Esophagus squamous epithelium (tissue), 5 donors: ENCODE data around the gene ZNF341. TPM values are rescaled to one million over a fixed set of nuclear protein-coding genes. Genes with fewer than 3 reads are reported as not detected.

Source experiments
- DNase-seq: peaks from one replicate; lab custom pipeline; 2025; lab: John Stamatoyannopoulos, UW
- H3K27ac ChIP-seq, 4 donors: fragments of 200-600 bp; sonication (generic); one replicate each; pipeline ENCODE4 v1.5.1; 2016 to 2019; ENCODE audit warnings: mild to moderate bottlenecking in 1 of 4
- H3K27me3 ChIP-seq, 4 donors: fragments of 200-600 bp; sonication (generic); 1 replicate in 3 of 4; 2 replicates in 1 of 4; pipeline versions ENCODE4 v1.5.1 to v1.6.0; 2017 to 2021; ENCODE audit warnings: antibody characterized with exemption in 1 of 4
- H3K36me3 ChIP-seq, 3 donors: fragments of 200-600 bp; sonication (generic); one replicate each; pipeline ENCODE4 v1.5.1; 2016 to 2019
- H3K4me1 ChIP-seq, 3 donors: fragments of 200-600 bp; sonication (generic); one replicate each; pipeline ENCODE4 v1.5.1; 2017 to 2019
- H3K4me3 ChIP-seq, 4 donors: fragments of 200-600 bp; sonication (generic); 1 replicate in 3 of 4; 2 replicates in 1 of 4; pipeline ENCODE4 v1.5.1; 2016 to 2019; ENCODE audit warnings: mild to moderate bottlenecking in 2 of 4, moderate library complexity in 1 of 4
- H3K9me3 ChIP-seq, 3 donors: fragments of 200-600 bp; sonication (generic); one replicate each; pipeline ENCODE4 v1.5.1; 2016 to 2019
- POLR2A ChIP-seq, 4 donors: fragments of 450-650 bp; IDR thresholded peaks; one replicate each; pipeline ENCODE4 v1.6.1; 2017; ENCODE audit warnings: antibody characterized with exemption in 4 of 4, mild to moderate bottlenecking in 4 of 4, moderate library complexity in 3 of 4
- WGBS, 2 donors: methylation state at CpG; one replicate each; pipeline ENCODE4 v1.1.5; 2018; 5-methylcytosine and 5-hydroxymethylcytosine counted together
- intact Hi-C: fragments of 100-400 bp; cut with DNase I; formaldehyde crosslinking; loops from one replicate; pipeline ENCODE4 v1.15.0; 2022
- total RNA-seq, 4 donors: library from RNA; depleted of rRNA; stranded (reverse); fragments of >200 nt; gene quantifications; one replicate each; pipeline ENCODE4 v1.1.0, GENCODE V29; 2016
- TF ChIP-seq, protein P1 (sequence below), 6 experiments: fragments of 450-650 bp in 4 of 6; fragments of 200-600 bp in 2 of 6; sonication (generic) in 2 of 6; IDR thresholded peaks; one replicate each; pipeline ENCODE4 v1.5.1; 2016 to 2019; ENCODE audit warnings: antibody characterized with exemption in 6 of 6, mild to moderate bottlenecking in 4 of 6, moderate library complexity in 4 of 6
- donor health status: DM: yes; HTN: yes; CAD: no.

ZNF341 gene
- total RNA-seq, 4 donors from 2014 or later: 1.7 to 4.0 (median 3.2) TPM

DNA sequence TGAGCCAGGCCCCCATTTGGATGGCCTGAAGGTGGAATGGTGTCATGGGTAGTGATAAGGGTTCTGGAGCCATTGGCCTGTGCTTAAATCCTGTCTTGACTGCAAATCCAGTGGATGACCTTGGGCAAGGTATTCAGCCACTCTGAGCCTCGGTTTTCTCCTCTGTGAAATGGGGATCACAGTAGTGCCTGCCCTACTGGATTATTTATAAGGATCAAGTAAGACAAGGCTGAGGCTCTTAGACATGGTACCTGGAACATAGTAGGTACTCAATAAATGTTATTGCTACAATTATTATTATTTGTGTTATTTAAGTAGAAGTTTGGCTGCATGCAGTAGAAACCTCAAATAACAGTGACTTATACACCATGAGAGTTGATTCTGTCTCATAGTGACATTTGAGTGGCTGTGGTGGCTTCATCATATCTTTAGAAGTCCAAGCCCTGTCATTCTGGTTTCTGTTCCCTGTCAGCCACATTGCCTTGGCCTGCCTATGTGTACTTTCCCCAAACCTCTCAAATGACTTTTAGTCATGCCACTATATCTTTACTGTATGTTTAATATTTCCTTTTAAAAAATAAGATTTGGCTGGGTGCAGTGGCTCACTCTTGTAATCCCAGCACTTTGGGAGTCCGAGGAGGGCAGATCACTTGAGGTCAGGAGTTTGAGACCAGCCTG lies 41.8 kb downstream of the ZNF341 start:
- H3K9me3 ChIP-seq: no peaks in the 10 kb centered on the region
- intact Hi-C loops: no loop called here
- no peak for TF ChIP-seq POLR2A (IDR thresholded peaks at IDR 0.05)
- TF ChIP-seq, protein P1, sequence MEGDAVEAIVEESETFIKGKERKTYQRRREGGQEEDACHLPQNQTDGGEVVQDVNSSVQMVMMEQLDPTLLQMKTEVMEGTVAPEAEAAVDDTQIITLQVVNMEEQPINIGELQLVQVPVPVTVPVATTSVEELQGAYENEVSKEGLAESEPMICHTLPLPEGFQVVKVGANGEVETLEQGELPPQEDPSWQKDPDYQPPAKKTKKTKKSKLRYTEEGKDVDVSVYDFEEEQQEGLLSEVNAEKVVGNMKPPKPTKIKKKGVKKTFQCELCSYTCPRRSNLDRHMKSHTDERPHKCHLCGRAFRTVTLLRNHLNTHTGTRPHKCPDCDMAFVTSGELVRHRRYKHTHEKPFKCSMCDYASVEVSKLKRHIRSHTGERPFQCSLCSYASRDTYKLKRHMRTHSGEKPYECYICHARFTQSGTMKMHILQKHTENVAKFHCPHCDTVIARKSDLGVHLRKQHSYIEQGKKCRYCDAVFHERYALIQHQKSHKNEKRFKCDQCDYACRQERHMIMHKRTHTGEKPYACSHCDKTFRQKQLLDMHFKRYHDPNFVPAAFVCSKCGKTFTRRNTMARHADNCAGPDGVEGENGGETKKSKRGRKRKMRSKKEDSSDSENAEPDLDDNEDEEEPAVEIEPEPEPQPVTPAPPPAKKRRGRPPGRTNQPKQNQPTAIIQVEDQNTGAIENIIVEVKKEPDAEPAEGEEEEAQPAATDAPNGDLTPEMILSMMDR (IDR thresholded peaks at IDR 0.05): no peak
- H3K27me3 ChIP-seq: no peaks in the 10 kb centered on the region
- peaks cover 0 to 1% (median 0%) of the 10 kb centered on the region in 3 donors for H3K4me1 ChIP-seq
- no peak for DNase-seq
- no peak overlapping the region for H3K27ac ChIP-seq
- 90% methylated on average over 2 of the region's 2 CpGs; no CpG with 5 or more reads in 1 of the 2 donors for WGBS, 2 donors
- peaks cover 0 to 50% (median 0%) of the 10 kb centered on the region in 3 donors for H3K36me3 ChIP-seq
- H3K4me3 ChIP-seq: no peak overlapping the region

DNA sequence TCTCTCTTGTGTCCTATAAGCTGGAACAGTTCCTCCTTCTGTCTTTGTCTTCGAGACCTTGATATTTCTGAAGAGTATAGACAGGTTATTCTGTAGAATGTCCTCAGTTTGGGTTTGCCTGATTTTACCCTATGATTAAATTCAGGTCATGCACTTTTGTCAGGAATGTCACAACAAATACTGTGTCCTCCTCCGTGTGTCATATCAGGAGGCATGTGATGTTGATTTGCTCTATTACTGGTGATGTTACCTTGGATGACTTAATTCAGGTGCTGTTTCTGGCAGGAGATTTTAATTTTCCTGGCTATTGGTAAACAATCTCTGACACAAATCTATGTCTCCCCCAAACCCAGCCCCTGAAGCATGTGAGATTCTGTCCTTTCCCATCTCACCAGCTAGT lies 46.0 kb downstream of the ZNF341 start:
- intact Hi-C loops: no loop called here
- Histone ChIP-seq H3K27ac (no peak overlapping the region), H3K36me3 (peaks cover 0 to 33% (median 0%) of the 10 kb centered on the region in 3 donors), H3K4me1 (peaks cover 0 to 7% (median 0%) of the 10 kb centered on the region in 3 donors), H3K27me3 (no peaks in the 10 kb centered on the region), H3K4me3 (no peak overlapping the region), H3K9me3 (no peaks in the 10 kb centered on the region)
- no peak for DNase-seq
- TF ChIP-seq, protein P1 (IDR thresholded peaks at IDR 0.05): no peak
- no peak for TF ChIP-seq POLR2A (IDR thresholded peaks at IDR 0.05)
- WGBS, 2 donors: 81 to 87% methylated on average over 2 of the region's 2 CpGs

DNA sequence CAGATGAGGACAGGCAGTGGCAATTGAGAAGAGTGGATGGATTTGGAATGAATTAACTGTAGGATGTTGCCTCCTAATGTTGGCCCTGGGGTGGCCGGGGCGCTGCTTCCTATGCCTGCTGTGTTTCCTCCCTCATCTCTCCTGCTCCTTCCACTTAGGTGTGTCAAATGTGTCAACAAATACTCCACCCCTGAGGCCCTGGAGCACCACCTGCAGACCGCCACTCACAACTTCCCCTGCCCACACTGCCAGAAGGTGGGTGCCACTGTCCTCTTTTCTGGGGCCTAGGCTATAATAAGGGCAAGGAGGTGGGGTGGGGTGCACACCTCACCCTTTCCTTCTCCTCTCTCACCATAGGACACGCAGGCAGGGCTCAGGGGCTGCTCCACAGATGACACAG lies 49.3 kb downstream of the ZNF341 start:
- intact Hi-C loops: no loop called here
- no peaks in the 10 kb centered on the region for H3K9me3 ChIP-seq
- H3K27ac ChIP-seq: no peak overlapping the region
- H3K27me3 ChIP-seq: no peaks in the 10 kb centered on the region
- 89 to 100% methylated on average over 3 to 4 of the region's 4 CpGs for WGBS, 2 donors
- H3K4me3 ChIP-seq: no peak overlapping the region
- TF ChIP-seq POLR2A (IDR thresholded peaks at IDR 0.05): no peak
- TF ChIP-seq, protein P1 (IDR thresholded peaks at IDR 0.05): no peak
- H3K36me3 ChIP-seq: peaks cover 0 to 22% (median 0%) of the 10 kb centered on the region in 3 donors
- H3K4me1 ChIP-seq: peaks cover 0 to 15% (median 0%) of the 10 kb centered on the region in 3 donors
- no peak for DNase-seq

DNA sequence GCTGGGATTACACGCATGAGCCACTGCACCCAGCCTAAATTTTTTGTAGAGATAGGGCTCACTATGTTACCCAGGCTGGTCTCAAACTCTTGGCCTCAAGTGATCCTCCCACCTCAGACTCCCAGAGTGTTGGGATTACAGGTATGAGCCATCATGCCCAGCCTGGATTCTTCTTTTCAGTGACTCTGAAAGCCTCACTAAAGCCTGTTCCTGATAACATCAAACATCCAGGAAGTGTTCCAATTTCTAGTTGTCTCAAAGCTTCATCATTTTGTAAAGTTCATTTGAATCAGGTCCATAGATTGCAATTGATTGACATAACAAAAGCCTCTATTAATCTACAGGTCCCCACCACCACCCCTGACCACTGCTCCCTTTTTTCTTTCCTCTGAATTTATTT lies 50.1 kb downstream of the ZNF341 start:
- H3K36me3 ChIP-seq: peaks cover 0 to 22% (median 0%) of the 10 kb centered on the region in 3 donors
- H3K4me1 ChIP-seq: peaks cover 0 to 23% (median 0%) of the 10 kb centered on the region in 3 donors
- H3K27me3 ChIP-seq: no peaks in the 10 kb centered on the region
- no peak overlapping the region for H3K27ac ChIP-seq
- 95 to 100% methylated on average over 1 of the region's 1 CpG for WGBS, 2 donors
- intact Hi-C loops: no loop called here
- no peak overlapping the region for H3K4me3 ChIP-seq
- no peak for DNase-seq
- TF ChIP-seq POLR2A (IDR thresholded peaks at IDR 0.05): no peak
- TF ChIP-seq, protein P1 (IDR thresholded peaks at IDR 0.05): no peak
- no peaks in the 10 kb centered on the region for H3K9me3 ChIP-seq

DNA sequence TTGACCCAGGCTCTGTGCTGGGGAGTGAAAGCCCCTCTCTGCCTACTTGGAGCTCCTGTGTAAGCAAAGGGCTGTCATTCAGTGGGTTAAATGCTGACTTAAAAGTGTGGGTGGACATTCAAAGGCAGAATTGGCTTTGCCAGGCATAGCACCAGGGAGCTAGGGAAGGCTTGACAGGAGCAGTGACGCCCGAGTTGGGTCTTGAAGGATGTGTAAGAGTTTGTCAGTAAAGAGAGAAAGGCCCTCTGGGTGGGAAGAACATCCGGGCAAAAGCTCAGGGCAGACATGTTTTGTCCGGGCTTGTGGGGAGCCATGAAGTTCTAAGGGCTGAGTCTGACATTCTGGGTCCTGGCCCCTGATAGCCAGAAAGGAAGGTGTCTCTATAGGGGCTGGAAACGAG lies 51.5 kb downstream of the ZNF341 start:
- TF ChIP-seq, protein P1 (IDR thresholded peaks at IDR 0.05): no peak
- TF ChIP-seq POLR2A (IDR thresholded peaks at IDR 0.05): no peak
- H3K27me3 ChIP-seq: no peaks in the 10 kb centered on the region
- intact Hi-C loops: no loop called here
- no peak overlapping the region for H3K27ac ChIP-seq
- no peaks in the 10 kb centered on the region for H3K9me3 ChIP-seq
- no peak overlapping the region for H3K4me3 ChIP-seq
- peaks cover 0 to 22% (median 0%) of the 10 kb centered on the region in 3 donors for H3K36me3 ChIP-seq
- H3K4me1 ChIP-seq: peaks cover under 1 to 37% (median under 1%) of the 10 kb centered on the region in 3 donors
- 72 to 74% methylated on average over 5 of the region's 5 CpGs for WGBS, 2 donors
- DNase-seq: no peak
